ENCODE data around the gene ALDH1B1. TPM values are rescaled to one million over a fixed set of nuclear protein-coding genes. Genes with fewer than 3 reads are reported as not detected.

Gene ALDH1B1
- total and polyA plus RNA-seq, 2 of the 13 experiments (the other 11 are each of a cell fraction or from before 2014, with no cell fraction given), result 45.1 to 125 TPM

DNA sequence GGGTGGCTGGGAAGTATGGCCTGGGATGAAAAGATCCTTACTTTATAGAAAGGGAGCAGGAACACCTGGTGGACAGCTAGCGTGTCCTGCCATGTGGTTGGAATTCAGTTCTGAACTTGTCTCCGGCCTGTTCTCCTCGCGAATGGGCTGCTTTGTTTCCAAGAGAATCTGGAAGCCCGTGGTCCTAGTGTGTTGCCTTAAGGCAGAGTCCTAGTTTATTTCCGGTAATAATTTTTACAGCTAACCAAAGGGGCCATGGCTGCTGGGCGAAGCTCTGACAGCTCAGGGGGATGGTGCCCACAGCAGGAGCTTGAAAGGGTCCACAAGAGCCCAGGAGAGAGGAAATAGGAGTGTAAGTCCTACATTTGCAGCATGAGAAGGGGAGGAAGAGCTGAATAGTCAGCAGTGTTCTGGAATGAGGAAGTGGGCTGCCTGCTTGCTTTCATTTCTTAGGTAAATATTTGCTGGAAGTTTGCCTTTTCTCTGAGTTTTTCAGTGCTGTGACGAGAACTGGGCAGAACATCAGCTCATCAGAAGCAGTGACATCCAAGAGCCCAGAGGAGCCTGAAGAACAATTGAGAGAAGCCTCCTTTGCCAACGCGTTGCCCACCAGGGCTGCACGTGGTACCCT lies 44.8 kb downstream of the ALDH1B1 start (continued):
- TF ChIP-seq, protein P1, sequence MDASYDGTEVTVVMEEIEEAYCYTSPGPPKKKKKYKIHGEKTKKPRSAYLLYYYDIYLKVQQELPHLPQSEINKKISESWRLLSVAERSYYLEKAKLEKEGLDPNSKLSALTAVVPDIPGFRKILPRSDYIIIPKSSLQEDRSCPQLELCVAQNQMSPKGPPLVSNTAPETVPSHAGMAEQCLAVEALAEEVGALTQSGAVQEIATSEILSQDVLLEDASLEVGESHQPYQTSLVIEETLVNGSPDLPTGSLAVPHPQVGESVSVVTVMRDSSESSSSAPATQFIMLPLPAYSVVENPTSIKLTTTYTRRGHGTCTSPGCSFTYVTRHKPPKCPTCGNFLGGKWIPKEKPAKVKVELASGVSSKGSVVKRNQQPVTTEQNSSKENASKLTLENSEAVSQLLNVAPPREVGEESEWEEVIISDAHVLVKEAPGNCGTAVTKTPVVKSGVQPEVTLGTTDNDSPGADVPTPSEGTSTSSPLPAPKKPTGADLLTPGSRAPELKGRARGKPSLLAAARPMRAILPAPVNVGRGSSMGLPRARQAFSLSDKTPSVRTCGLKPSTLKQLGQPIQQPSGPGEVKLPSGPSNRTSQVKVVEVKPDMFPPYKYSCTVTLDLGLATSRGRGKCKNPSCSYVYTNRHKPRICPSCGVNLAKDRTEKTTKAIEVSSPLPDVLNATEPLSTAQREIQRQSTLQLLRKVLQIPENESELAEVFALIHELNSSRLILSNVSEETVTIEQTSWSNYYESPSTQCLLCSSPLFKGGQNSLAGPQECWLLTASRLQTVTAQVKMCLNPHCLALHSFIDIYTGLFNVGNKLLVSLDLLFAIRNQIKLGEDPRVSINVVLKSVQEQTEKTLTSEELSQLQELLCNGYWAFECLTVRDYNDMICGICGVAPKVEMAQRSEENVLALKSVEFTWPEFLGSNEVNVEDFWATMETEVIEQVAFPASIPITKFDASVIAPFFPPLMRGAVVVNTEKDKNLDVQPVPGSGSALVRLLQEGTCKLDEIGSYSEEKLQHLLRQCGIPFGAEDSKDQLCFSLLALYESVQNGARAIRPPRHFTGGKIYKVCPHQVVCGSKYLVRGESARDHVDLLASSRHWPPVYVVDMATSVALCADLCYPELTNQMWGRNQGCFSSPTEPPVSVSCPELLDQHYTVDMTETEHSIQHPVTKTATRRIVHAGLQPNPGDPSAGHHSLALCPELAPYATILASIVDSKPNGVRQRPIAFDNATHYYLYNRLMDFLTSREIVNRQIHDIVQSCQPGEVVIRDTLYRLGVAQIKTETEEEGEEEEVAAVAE (CRISPR knock-in tag; IDR thresholded peaks at IDR 0.05; ENCODE audit: borderline replicate concordance), result 0 out of 2 replicates have a peak, but pooled peaks have one; percentile 41
- TF ChIP-seq POLR2A (IDR thresholded peaks at IDR 0.05; ENCODE audit: insufficient read depth in 1 of 2, low read depth in 2 of 2, low read length in 2 of 2) (peak; percentile 61 to 63; a peak in 3 of 4 replicates), CEBPG (CRISPR knock-in tag; IDR thresholded peaks at IDR 0.05) (peak; percentile 37), FOXO1 (CRISPR knock-in tag; IDR thresholded peaks at IDR 0.05) (peak; percentile 64), PAXIP1 (CRISPR knock-in tag; conservative IDR thresholded peaks at IDR 0.05) (peak; percentile 76; the same call in 1 of the 2 replicates), YY1 (IDR thresholded peaks at IDR 0.05; ENCODE audit: insufficient read depth, insufficient replicate concordance, low read depth, low read length) (no peak), HMG20A (CRISPR knock-in tag; IDR thresholded peaks at IDR 0.05; ENCODE audit: borderline replicate concordance) (peak; percentile 71; the same call in 1 of the 2 replicates), ERF (CRISPR knock-in tag; IDR thresholded peaks at IDR 0.05) (peak; percentile 57; the same call in 1 of the 2 replicates), FOXK1 (CRISPR knock-in tag; IDR thresholded peaks at IDR 0.05; ENCODE audit: borderline replicate concordance, low read depth) (peak; percentile 65; the same call in 1 of the 2 replicates), RBAK (CRISPR knock-in tag; IDR thresholded peaks at IDR 0.05) (0 out of 2 replicates have a peak, but pooled peaks have one; percentile 29), ZNF264 (CRISPR knock-in tag; IDR thresholded peaks at IDR 0.05) (no peak), TAF1 (CRISPR knock-in tag; IDR thresholded peaks at IDR 0.05) (peak; percentile 47; the same call in 1 of the 2 replicates), ZFX (CRISPR knock-in tag; IDR thresholded peaks at IDR 0.05; ENCODE audit: low read depth) (peak; percentile 47; the same call in 1 of the 2 replicates), TSC22D2 (CRISPR knock-in tag; IDR thresholded peaks at IDR 0.05; ENCODE audit: borderline replicate concordance) (0 out of 2 replicates have a peak, but pooled peaks have one; percentile 52), XRCC5 (optimal IDR thresholded peaks at IDR 0.05; ENCODE audit: low read length) (peak; percentile 68), ZNF564 (CRISPR knock-in tag; IDR thresholded peaks at IDR 0.05) (0 out of 2 replicates have a peak, but pooled peaks have one; percentile 22), ZNF710 (CRISPR knock-in tag; IDR thresholded peaks at IDR 0.05; ENCODE audit: borderline replicate concordance) (peak; percentile 80; the same call in 1 of the 2 replicates), JARID2 (CRISPR knock-in tag; IDR thresholded peaks at IDR 0.05; ENCODE audit: insufficient replicate concordance) (peak; percentile 79), SETDB1 (CRISPR knock-in tag; IDR thresholded peaks at IDR 0.05; ENCODE audit: borderline replicate concordance) (no peak), ZNF782 (CRISPR knock-in tag; IDR thresholded peaks at IDR 0.05; ENCODE audit: borderline replicate concordance) (no peak)

All from HepG2 (cell line).